Brain microvascular endothelial cell (primary cell): ENCODE results near the gene AMZ1.
"Not testable (repeated sequence)": the region's sequence is repeated elsewhere in the genome, so short reads cannot be mapped to it uniquely, and the experiment has no call there.

Experiments
- DNase-seq: peaks from one replicate; pipeline ENCODE4 v3.0.0-alpha.2; 2020
- H3K27ac ChIP-seq: fragments of 250-450 bp; sonication (Bioruptor Pico); 2 replicates; pipeline ENCODE4 v1.5.1; 2020; ENCODE audit warnings: mild to moderate bottlenecking, moderate library complexity
- H3K27me3 ChIP-seq: fragments of 250-450 bp; sonication (Bioruptor Pico); replicated peaks from 2 replicates; pipeline ENCODE4 v1.5.1; 2020; ENCODE audit warnings: mild to moderate bottlenecking
- H3K36me3 ChIP-seq: fragments of 250-450 bp; sonication (Bioruptor Pico); replicated peaks from 2 replicates; pipeline ENCODE4 v1.5.1; 2020; ENCODE audit warnings: mild to moderate bottlenecking
- H3K4me3 ChIP-seq: 2 replicates; pipeline ENCODE4 v1.5.1; 2011; ENCODE audit warnings: low read depth, mild to moderate bottlenecking, control low read depth, low read length, moderate library complexity
- in situ Hi-C: cut with HindIII; loops from 2 replicates; pipeline ENCODE4 v1.10.0; 2017; ENCODE audit warnings: low sequenced_read_pairs, low pct_ligation_motif_present
- TF ChIP-seq, protein P1 (sequence below): IDR thresholded peaks from 2 replicates; pipeline ENCODE4 v1.5.1; 2011; ENCODE audit warnings: low read depth, mild to moderate bottlenecking, moderate library complexity, low read length, control low read depth, inconsistent platforms; ENCODE audit errors: missing control alignments

AMZ1 gene

DNA sequence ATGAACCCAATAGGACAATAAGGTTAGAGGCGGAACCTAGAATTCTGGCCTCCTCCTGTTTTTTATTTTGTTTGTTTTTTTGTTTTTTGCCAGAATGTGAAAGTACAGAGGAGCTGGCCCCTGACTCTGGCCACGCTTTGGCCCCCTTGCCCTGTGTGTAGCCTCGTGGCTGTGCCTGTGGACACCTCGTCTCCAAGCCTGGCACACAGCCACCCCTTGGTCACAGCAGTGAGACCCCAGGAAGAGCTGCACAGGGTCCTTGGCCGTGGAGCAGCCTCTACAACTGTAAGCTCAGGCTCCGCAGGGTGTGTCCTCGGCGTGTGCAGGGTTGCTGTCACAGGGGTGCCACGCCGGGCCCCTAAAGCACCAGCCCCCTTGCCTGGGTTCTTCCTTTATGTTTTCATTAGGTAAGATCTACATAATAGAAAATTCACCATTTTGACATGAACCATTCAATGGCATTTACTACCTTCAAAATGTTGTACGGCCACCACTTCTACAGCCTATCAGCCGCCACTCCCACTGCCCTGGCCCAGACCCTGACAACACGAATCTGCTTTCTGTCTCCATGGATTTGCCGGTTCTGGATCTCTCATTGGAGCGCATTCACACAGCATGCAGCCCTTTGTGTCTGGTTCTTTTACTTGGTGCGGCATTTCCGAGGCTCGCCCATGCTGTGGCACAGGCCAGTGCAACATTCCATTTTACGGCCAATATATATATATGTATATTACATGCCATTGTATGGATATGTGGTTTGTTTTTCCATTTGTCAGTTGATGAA, 51.0 kb downstream of the AMZ1 start:
- in situ Hi-C loops = no loop called here
- no peak overlapping the region for H3K4me3 ChIP-seq

DNA sequence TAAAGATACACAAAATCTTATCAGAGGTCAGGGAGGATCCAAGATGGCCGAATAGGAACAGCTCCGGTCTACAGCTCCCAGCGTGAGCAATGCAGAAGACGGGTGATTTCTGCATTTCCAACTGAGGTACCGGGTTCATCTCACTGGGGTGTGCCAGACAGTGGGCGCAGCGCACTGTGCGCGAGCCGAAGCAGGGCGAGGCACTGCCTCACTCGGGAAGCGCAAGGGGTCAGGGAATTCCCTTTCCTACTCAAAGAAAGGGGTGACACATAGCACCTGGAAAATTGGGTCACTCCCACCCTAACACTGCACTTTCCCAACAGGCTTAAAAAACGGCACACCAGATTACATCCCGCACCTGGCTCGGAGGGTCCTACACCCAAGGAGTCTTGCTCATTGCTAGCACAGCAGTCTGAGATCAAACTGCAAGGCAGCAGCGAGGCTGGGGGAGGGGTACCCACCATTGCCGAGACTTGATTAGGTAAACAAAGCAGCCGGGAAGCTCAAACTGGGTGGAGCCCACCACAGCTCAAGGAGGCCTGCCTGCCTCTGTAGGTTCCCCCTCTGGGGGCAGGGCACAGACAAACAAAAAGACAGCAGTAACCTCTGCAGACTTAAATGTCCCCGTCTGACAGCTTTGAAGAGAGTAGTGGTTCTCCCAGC, 55.7 kb downstream of the AMZ1 start:
- H3K27ac ChIP-seq, DNase-seq, H3K4me3 ChIP-seq, in situ Hi-C loops, H3K36me3 ChIP-seq, H3K27me3 ChIP-seq: not testable (repeated sequence)

More for the DNA sequence above, 51.0 kb downstream of the AMZ1 start:
- H3K36me3 ChIP-seq = no peaks in the 10 kb centered on the region
- TF ChIP-seq, protein P1, sequence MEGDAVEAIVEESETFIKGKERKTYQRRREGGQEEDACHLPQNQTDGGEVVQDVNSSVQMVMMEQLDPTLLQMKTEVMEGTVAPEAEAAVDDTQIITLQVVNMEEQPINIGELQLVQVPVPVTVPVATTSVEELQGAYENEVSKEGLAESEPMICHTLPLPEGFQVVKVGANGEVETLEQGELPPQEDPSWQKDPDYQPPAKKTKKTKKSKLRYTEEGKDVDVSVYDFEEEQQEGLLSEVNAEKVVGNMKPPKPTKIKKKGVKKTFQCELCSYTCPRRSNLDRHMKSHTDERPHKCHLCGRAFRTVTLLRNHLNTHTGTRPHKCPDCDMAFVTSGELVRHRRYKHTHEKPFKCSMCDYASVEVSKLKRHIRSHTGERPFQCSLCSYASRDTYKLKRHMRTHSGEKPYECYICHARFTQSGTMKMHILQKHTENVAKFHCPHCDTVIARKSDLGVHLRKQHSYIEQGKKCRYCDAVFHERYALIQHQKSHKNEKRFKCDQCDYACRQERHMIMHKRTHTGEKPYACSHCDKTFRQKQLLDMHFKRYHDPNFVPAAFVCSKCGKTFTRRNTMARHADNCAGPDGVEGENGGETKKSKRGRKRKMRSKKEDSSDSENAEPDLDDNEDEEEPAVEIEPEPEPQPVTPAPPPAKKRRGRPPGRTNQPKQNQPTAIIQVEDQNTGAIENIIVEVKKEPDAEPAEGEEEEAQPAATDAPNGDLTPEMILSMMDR = no peak
- H3K27me3 ChIP-seq = no peaks in the 10 kb centered on the region
- no peak overlapping the region for H3K27ac ChIP-seq
- no peak for DNase-seq

DNA sequence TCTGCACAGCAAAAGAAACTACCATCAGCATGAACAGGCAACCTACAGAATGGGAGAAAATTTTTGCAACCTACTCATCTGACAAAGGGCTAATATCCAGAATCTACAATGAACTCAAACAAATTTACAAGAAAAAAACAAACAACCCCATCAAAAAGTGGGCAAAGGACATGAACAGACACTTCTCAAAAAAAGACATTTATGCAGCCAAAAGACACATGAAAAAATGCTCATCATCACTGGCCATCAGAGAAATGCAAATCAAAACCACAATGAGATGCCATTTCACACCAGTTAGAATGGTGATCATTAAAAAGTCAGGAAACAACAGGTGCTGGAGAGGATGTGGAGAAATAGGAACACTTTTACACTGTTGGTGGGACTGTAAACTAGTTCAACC, 60.7 kb downstream of the AMZ1 start:
- DNase-seq, in situ Hi-C loops, H3K27me3 ChIP-seq, H3K4me3 ChIP-seq, H3K36me3 ChIP-seq, H3K27ac ChIP-seq: not testable (repeated sequence)

DNA sequence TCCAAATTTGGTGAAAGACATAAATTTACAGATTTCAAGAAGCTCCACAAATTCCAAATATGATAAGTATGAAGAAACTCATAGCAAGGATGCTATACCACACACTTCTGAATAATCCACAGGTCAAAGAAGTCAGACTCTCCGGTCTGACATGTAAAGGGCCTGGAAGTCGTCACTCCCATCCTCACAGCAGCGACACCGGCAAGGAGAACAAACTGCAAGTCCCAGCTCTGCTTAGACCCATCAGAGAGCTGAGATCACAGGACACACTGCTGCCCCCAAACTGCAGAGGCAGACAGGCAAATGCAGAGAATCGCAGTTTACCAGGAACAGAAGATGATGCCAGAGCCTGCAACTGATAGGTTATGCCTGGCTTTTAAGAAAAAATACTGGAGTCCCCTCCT, 62.0 kb downstream of the AMZ1 start:
- TF ChIP-seq, protein P1 = no peak
- Histone ChIP-seq H3K4me3 (no peak overlapping the region), H3K27ac (peak overlapping the region; percentile 29), H3K27me3 (no peaks in the 10 kb centered on the region), H3K36me3 (no peaks in the 10 kb centered on the region)
- in situ Hi-C loops = no loop called here
- DNase-seq = peak; percentile 36

DNA sequence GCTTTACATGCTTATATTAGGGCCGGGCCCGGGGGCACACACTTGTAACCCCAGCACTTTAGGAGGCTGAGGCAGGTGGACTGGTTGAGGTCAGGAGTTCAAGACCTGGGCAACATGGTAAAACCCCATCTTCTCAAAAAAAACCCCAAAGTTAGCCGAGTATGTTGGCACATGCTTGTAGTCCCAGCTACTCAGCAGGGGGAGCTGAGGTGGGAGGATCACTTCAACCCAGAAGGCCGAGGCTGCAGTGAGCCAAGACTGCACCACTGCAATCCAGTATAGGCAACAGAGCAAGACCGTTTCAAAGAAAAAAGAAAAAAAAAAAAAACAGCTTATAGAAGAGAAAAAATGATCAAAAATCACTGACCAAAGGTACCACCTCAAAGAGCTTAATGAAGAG, 63.1 kb downstream of the AMZ1 start:
- TF ChIP-seq, protein P1 = no peak
- in situ Hi-C loops = no loop called here
- Histone ChIP-seq H3K4me3 (no peak overlapping the region), H3K27me3 (no peaks in the 10 kb centered on the region), H3K27ac (no peak overlapping the region), H3K36me3 (no peaks in the 10 kb centered on the region)
- no peak for DNase-seq

DNA sequence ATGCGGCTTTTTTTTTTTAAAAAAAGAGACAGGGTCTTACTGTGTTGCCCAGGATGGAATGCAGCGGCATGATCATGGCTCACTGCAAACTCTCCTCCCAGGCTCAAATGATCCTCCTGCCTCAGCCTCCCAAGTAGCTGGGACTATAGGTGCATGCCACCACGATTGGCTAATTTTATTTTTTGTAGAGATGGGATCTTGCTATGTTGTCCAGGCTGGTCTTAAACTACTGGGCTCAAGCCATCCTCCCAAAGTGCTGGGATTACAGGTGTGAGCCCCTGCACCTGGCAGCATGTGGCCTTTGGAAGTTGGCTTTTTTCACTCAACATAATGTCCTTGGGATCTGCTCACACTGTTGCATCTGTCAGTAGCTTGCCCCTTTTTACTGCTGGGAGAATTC, 65.1 kb downstream of the AMZ1 start:
- Histone ChIP-seq H3K27ac (no peak overlapping the region), H3K27me3 (no peaks in the 10 kb centered on the region), H3K36me3 (no peaks in the 10 kb centered on the region), H3K4me3 (no peak overlapping the region)
- TF ChIP-seq, protein P1 = no peak
- in situ Hi-C loops = no loop called here
- DNase-seq = no peak
